ENCODE results near the gene CRYBG1.

Gene CRYBG1

DNA sequence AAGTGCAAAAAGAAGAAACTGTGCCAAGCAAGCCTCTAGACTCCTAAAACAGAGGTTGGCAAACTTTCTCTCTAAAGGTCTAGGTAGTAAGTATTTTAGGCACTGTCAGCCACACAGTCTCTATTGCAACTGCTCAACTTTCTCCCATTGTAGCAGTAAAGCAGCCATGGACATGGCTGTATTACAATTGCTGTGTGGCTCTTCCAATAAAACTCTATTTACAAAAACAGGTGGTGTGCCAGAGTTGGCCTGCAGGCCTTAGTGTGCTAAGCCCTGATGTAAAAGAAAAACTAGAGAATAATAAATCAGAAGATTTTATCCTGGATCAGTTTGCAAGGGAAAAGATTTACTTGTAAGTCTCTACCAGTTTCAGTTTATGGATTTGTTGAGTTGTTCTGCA lies 74.0 kb downstream of the CRYBG1 start:
- TF ChIP-seq USF1 (IDR thresholded peaks at IDR 0.05) (no peak), FOXM1 (IDR thresholded peaks at IDR 0.05; ENCODE audit: borderline replicate concordance, low read depth) (no peak), YY1 (IDR thresholded peaks at IDR 0.05; ENCODE audit: low read depth) (no peak), CEBPB (IDR thresholded peaks at IDR 0.05) (no peak), REST (IDR thresholded peaks at IDR 0.05; ENCODE audit: low read depth) (no peak), RAD21 (IDR thresholded peaks at IDR 0.05; ENCODE audit: low read depth) (no peak), NFIC (IDR thresholded peaks at IDR 0.05) (no peak), EGR1 (IDR thresholded peaks at IDR 0.05) (no peak), TAF1 (IDR thresholded peaks at IDR 0.05; ENCODE audit: low read depth) (no peak), EP300 (IDR thresholded peaks at IDR 0.05; ENCODE audit: borderline replicate concordance) (no peak), ZBTB7A (IDR thresholded peaks at IDR 0.05; ENCODE audit: low read depth) (no peak)
- TF ChIP-seq, protein P1, sequence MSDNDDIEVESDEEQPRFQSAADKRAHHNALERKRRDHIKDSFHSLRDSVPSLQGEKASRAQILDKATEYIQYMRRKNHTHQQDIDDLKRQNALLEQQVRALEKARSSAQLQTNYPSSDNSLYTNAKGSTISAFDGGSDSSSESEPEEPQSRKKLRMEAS (IDR thresholded peaks at IDR 0.05), result no peak

DNA sequence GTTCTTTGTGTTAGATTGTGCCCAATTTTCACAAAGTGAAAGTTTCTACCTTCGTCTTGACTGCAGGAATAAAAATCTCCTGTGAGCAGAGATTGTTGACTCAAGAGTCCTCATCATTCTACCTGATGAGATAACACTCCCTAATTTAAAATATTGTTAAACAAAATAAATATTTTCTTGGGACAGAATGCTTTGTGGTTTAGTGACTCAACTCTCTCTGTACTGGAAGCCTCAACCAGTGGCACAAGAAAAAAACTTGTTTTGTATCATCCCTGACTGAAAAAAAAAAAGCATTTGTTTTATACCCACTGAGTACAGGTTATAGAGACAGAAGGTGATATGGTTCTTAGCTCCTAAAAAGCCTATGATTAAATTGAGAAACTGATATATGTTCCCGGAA lies 78.9 kb downstream of the CRYBG1 start:
- TF ChIP-seq EGR1 (IDR thresholded peaks at IDR 0.05) (no peak), TEAD4 (IDR thresholded peaks at IDR 0.05) (no peak), NFIC (IDR thresholded peaks at IDR 0.05) (no peak), RAD21 (IDR thresholded peaks at IDR 0.05; ENCODE audit: low read depth) (no peak), ZBTB7A (IDR thresholded peaks at IDR 0.05; ENCODE audit: low read depth) (no peak), CEBPB (IDR thresholded peaks at IDR 0.05) (no peak), YY1 (IDR thresholded peaks at IDR 0.05; ENCODE audit: low read depth) (no peak), EP300 (IDR thresholded peaks at IDR 0.05; ENCODE audit: borderline replicate concordance) (no peak), TCF12 (IDR thresholded peaks at IDR 0.05; ENCODE audit: low read depth) (no peak), FOXM1 (IDR thresholded peaks at IDR 0.05; ENCODE audit: borderline replicate concordance, low read depth) (no peak), REST (IDR thresholded peaks at IDR 0.05; ENCODE audit: low read depth) (no peak), CREB1 (IDR thresholded peaks at IDR 0.05; ENCODE audit: low read depth) (no peak), TAF1 (IDR thresholded peaks at IDR 0.05; ENCODE audit: low read depth) (no peak), USF1 (IDR thresholded peaks at IDR 0.05) (no peak)
- TF ChIP-seq, protein P1 (IDR thresholded peaks at IDR 0.05), result no peak

- no peak for TF ChIP-seq USF1 (IDR thresholded peaks at IDR 0.05)
- no peak for TF ChIP-seq REST (IDR thresholded peaks at IDR 0.05; ENCODE audit: low read depth)
- no peak for TF ChIP-seq CREB1 (IDR thresholded peaks at IDR 0.05; ENCODE audit: low read depth)
- no peak for TF ChIP-seq EP300 (IDR thresholded peaks at IDR 0.05; ENCODE audit: borderline replicate concordance)
- TF ChIP-seq YY1 (IDR thresholded peaks at IDR 0.05; ENCODE audit: low read depth), result no peak
- TF ChIP-seq TAF1 (IDR thresholded peaks at IDR 0.05; ENCODE audit: low read depth), result no peak
- TF ChIP-seq FOXM1 (IDR thresholded peaks at IDR 0.05; ENCODE audit: borderline replicate concordance, low read depth), result no peak
- no peak for TF ChIP-seq TCF12 (IDR thresholded peaks at IDR 0.05; ENCODE audit: low read depth)
- TF ChIP-seq EGR1 (IDR thresholded peaks at IDR 0.05), result no peak
- TF ChIP-seq ZBTB7A (IDR thresholded peaks at IDR 0.05; ENCODE audit: low read depth), result no peak
- TF ChIP-seq, protein P1 (IDR thresholded peaks at IDR 0.05), result no peak
- no peak for TF ChIP-seq RAD21 (IDR thresholded peaks at IDR 0.05; ENCODE audit: low read depth)
- no peak for TF ChIP-seq TEAD4 (IDR thresholded peaks at IDR 0.05)
- TF ChIP-seq CEBPB (IDR thresholded peaks at IDR 0.05), result no peak
- TF ChIP-seq NFIC (IDR thresholded peaks at IDR 0.05), result no peak
Measured at GRCh38 chr6:106440546-106440945, 80.0 kb downstream of the CRYBG1 start.

DNA sequence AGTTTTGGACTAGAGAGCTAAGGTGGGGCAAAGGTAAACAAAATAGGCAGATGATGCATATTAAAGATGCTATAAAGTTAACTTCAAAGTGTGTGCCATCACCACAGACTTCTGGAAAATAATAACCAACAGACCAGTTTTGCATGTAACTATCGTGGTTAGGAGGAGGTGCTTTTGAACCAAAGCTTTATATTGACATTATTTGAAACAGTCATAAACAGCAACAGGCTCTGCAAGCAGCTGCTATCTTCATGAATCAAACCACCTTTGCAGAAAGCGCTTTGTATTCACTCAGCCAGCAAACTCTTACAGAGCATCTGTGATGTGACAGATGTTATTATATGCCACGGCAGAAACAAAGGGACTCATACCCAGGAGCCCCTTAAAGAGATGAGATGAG lies 81.9 kb downstream of the CRYBG1 start:
- no peak for TF ChIP-seq FOXM1 (IDR thresholded peaks at IDR 0.05; ENCODE audit: borderline replicate concordance, low read depth)
- no peak for TF ChIP-seq TCF12 (IDR thresholded peaks at IDR 0.05; ENCODE audit: low read depth)
- no peak for TF ChIP-seq NFIC (IDR thresholded peaks at IDR 0.05)
- no peak for TF ChIP-seq YY1 (IDR thresholded peaks at IDR 0.05; ENCODE audit: low read depth)
- no peak for TF ChIP-seq CREB1 (IDR thresholded peaks at IDR 0.05; ENCODE audit: low read depth)
- no peak for TF ChIP-seq EGR1 (IDR thresholded peaks at IDR 0.05)
- TF ChIP-seq TAF1 (IDR thresholded peaks at IDR 0.05; ENCODE audit: low read depth), result no peak
- TF ChIP-seq REST (IDR thresholded peaks at IDR 0.05; ENCODE audit: low read depth), result no peak
- TF ChIP-seq ZBTB7A (IDR thresholded peaks at IDR 0.05; ENCODE audit: low read depth), result no peak
- no peak for TF ChIP-seq RAD21 (IDR thresholded peaks at IDR 0.05; ENCODE audit: low read depth)
- no peak for TF ChIP-seq TEAD4 (IDR thresholded peaks at IDR 0.05)
- TF ChIP-seq, protein P1 (IDR thresholded peaks at IDR 0.05), result no peak
- no peak for TF ChIP-seq EP300 (IDR thresholded peaks at IDR 0.05; ENCODE audit: borderline replicate concordance)
- TF ChIP-seq CEBPB (IDR thresholded peaks at IDR 0.05), result no peak
- TF ChIP-seq USF1 (IDR thresholded peaks at IDR 0.05), result no peak

Data from Ishikawa (cell line).